Measurements from ENCODE around the gene WNT3A.
"Not testable (repeated sequence)": the region's sequence is repeated elsewhere in the genome, so short reads cannot be mapped to it uniquely, and the experiment has no call there.

Gene WNT3A

GRCh38 chr1:228011721-228012311 lies 5.0 kb downstream of the WNT3A start:
- no peak for DNase-seq (ENCODE audit: low spot score)

DNA sequence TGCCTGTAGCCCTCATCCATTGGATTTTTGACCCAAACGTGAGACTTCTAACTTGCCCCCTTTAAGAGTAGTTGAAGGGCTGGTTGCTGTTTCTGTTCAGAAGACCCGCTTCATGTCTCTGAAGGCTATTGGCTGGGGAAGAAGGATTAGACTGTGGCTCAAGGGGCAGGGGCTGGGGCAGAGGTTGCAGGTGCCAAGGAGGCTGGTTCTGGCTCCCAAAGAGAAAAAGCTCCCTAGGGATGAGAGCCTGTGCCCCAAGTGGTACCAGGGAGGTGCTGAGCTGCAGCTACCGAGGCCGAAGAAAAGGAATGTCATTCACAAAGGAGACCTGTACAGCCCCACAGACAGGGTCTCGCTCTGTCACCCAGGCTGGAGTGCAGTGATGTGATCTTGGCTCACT lies 5.8 kb downstream of the WNT3A start:
- DNase-seq (ENCODE audit: low spot score) = no peak

DNA sequence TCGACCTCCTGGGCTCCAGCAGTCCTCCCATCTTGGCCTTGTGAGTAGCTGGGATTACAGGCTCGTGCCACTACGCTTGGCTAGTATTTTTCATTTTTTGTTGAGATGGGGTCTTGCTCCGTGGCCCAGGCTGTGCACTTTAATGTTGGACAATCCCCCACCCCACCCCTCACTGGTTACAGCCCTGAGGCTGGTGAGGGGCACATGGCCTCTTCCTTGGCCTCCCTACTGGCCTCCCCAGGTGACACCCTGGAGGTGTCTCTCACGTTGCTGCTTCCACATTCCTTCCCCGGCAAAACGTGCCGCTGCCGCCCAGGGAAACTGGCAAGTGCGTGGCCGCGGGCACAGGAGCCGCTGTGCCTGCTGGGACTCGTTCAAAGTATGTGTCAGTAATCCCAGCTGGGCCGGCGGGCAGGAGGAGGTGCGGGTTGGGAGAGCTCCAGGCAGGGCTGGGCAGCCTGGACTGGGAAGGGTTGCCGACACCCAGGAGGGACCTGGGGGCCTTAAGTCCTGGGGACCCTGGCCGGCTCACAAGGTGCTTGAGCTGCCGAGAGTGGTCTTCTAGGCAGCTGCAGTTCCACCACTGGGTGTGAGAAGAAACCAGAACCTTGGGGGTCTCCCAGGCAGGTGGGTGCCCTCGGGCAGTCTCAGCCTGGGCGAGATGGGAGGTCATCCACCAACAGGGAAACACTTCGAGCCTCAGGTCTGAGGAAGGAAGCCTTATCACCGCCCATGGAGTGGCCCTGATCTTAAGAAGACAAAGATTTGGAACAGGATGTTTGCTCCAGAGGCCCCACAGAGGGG lies 6.5 kb downstream of the WNT3A start:
- peak; percentile 15 for DNase-seq (ENCODE audit: low spot score)

DNA sequence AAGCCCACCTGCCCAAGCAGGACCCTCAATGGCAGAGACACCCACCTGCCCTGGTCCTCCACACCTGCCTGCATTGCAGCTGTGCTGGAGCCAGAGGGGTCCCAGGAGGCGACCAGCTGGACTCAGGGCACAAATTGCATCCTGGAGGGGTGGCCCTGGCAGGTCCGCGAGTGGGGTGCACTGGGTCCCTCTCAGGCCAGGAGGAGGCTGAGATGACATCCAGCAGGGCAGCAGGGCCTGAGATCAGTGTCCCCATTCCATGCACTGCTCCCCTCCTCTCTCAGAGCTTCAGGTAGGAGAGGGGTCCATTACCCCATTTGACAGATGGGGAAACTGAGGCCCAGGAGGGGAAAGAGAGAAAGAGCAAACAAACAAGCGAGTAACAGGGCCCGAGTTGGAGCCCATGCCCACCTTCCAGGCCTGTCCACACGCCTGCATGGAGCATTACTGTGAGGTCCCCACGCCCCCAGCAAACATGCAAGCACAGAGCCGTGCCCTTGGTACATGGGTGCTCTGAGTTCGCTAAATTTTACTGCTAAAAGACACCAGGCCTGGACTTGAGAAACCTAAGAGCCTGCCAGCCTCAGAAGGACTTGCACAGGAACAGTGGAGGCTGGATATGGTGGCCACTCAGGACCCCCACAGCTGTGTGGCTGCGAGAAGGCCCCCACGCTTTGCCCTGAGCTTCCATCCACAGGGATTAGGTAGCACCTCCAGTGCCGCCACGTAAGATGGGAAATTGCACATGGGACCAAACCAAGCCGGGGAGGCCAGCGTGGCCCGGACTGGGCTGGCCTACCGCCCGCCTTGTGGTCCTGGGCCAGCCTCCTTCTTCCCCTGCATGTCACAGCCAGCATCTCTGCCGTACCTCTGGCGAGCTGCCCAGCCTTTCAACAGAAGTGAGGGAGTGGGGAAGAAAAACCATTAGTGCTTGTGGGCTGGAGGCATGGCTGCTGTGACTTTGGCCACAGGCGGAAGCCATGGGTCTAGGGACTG lies 7.4 kb downstream of the WNT3A start:
- DNase-seq (ENCODE audit: low spot score) = peak; percentile 12

GRCh38 chr1:228015276-228016180 lies 8.7 kb downstream of the WNT3A start:
- peak; percentile 10 for DNase-seq (ENCODE audit: low spot score)

DNA sequence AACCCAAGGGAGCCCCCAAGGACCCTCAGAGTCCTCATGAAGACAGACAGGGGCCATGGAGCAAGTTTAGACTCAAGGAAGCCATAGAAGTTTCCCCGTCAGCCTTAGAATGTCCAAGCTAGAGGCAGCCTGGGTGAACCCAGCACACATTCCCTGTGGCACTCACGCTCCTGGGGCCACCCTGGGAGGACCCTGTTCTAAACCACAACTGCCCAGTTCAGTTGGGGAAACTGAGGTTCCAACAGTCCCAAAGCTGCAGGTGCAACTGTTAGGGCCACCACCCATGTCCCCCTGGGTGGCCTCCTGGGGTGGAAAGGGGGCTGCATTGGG lies 9.3 kb downstream of the WNT3A start:
- DNase-seq (ENCODE audit: low spot score) = no peak

- peak; percentile 12 for DNase-seq (ENCODE audit: low spot score)
These were observed 10.0 kb downstream of the WNT3A start for GRCh38 chr1:228016653-228017355.

DNA sequence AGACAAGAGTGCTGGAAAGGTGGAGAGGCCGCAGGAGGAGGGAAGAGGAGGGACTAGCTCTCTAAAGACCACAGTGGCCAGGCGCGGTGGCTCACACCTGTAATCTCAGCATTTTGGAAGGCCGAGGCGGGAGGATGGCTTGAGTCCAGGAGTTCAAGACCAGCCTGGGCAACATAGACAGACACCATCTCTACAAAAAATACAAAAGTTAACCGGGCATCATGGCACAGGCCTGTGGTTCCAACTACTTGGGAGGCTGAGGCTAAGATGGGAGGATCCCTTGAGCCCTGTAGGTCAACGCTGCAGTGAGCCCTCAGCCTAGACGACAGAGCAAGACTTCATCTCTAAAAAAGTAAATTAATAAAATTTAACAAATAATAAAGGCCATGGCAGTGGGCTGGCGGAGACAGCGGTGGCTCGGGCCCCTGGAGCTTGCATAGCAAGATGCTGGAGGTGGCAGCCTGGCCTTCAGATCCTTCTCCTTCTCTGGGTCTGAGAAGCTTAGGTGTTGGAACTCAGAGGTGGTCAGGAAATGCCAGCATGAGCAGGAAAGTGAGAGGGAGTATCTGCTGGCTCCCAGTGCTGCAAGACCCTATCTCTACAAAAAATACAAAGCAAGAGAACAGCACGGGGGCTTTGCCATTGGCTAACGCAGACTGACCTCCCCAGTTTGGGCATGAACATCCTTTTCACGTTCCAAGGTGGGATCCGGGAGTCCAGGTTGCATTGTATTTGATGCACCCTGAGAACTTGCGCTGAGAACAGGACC lies 10.7 kb downstream of the WNT3A start:
- DNase-seq (ENCODE audit: low spot score) = no peak

DNA sequence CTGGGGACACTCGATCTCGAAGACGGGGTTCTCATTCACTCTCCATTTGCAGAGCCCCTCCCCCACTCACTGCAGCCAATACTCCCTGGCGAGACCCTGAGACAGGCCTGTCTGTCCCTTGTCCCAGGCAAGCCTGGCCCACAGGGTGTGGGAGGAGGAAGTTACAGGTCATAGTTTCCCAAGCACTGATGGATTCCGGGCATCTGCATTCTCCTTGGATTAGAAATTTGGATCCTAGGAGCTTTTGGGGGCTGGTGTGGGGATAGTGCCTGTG lies 11.3 kb downstream of the WNT3A start:
- peak; percentile 7 for DNase-seq (ENCODE audit: low spot score)

DNA sequence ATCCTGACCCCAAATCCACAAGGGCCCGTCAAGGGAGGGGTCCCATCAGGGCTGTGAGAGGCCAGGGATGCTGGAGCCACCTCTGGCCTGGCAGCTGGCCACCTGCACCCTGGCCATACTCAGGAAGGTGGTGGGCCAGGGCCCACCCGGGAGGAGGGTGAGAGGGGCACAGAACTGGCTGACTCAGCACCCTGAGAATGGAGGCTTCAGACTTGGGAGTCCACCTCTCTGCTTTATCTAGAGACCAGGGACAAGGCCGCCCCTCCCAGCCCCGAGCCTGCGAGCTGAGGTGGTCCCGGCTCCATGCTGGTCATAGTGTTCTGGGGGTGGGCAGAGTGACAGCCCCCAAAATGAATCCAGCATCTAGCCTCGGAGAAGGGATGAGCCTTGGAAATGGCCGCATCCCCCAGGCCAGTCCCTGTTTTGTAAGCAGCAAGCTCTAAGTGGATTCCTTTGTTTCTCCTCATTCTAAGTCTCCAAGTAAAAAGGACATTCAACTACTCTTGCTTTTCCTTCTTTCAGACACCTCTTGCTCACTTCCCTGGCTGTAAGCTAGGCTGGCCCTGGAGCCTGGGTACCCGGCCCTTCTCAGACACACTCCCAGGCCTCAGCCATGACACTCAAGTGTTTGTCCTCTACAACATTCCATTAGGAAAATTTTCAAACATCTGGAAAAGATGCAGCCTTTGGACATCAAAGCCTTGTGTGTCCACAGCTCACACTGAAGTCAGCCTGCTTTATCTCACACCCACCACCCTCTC lies 12.3 kb downstream of the WNT3A start:
- peak; percentile 11 for DNase-seq (ENCODE audit: low spot score)

GRCh38 chr1:228019722-228020083 lies 12.9 kb downstream of the WNT3A start:
- not testable (repeated sequence) for DNase-seq (ENCODE audit: low spot score)

GRCh38 chr1:228020686-228021354 lies 14.0 kb downstream of the WNT3A start:
- no peak for DNase-seq (ENCODE audit: low spot score)

DNA sequence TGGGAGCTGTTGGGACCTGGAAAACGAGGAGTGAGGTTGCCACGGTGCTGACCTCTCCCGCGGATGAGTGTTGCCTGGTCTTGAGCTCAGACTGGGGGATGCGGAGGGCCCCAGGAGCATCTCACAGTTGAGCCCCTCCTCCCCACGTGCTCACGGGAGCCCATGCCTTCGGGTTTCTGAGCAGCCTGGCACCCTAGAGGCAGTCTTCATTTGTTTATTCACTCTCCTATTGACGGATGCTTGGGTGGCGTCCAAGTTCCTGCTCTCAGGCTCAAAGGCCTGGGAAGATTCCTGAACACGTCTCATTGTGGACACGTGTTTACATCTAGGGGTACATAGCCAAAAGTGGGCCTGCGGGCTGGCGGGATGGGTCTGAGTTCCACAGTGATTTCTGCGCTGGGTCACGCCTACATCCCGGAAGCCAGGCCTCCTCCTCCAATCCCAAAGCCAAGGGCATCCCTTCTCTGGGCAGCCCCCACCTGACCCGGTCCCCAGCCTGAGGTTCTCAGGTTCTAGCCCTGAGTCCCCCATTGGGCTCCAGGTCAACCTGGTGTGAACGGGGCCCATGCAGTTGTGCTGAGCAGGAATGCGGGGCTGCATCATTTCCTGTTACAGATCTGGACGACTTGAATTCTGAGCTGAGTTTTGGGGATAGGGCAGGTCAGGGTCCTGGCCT lies 14.7 kb downstream of the WNT3A start:
- DNase-seq (ENCODE audit: low spot score) = no peak

DNA sequence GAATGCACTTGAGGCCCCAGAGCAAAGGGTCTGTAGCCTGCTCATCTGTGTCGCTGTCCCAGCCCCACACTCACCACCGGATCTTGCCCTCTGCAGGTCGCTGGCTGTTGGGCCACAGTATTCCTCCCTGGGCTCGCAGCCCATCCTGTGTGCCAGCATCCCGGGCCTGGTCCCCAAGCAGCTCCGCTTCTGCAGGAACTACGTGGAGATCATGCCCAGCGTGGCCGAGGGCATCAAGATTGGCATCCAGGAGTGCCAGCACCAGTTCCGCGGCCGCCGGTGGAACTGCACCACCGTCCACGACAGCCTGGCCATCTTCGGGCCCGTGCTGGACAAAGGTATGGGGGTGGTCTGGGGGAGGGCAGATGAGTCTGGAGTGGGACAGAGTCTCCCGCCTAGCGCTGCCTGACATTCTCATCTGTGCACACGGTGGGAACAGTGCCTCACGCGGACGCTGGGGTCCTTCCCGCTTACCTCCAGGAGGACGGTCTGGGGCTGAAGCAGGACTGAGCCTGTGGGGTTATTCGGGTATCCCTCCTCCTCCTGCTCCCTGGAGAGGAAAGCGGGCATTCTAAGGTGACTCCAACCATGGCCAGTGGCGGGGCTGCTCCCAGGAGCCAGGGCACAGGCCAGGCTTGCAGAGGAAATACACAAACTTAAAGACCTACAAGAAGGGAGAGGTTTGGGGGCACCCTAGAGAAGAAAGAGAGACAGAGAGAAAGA lies 15.9 kb downstream of the WNT3A start:
- DNase-seq (ENCODE audit: low spot score) = no peak

- no peak for DNase-seq (ENCODE audit: low spot score)
These were observed 16.5 kb downstream of the WNT3A start for GRCh38 chr1:228023294-228023639.

DNA sequence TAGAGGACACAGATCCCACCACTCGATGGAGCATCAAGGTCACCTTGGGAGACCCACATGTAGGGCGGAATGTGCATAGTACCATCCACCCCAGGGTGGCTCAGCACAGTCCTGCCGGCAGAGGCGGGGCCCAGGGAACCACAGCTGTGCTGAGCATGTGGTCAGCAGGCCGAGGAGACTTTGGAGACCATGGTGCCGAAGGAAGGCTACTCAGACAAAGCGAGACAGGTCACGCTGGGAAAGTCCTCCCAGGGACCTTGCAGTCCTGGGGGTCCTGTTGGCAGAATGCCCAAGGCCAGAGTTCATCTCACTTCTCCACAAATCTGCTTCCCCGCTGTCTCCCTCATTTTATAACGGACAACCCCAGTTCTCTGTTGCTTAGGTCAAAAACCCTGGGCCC lies 22.5 kb downstream of the WNT3A start:
- DNase-seq (ENCODE audit: low spot score) = no peak

- DNase-seq (ENCODE audit: low spot score) = no peak
These were observed 23.8 kb downstream of the WNT3A start for GRCh38 chr1:228030451-228031201.
